ENCODE results near the gene GHDC.

DNA sequence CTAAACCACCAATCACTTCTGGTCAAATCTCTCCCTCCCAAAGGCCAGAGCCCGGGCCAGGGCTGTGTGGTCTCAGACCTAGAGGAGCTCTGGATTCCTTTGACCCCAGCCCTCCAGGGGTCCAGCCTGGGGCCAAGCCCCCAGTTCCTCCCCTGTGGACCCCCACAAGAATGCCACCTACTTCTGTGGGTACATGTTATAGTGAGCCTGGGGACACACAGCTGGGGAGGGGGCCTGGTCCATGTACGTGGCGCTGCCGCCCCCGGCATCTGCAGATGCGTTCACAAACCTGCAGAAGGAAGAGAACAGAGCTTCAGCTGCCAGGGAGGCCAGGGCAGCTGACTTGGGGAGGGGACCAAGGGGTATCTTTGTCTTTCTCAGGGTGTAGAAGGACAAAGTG, 7.9 kb upstream of the GHDC start:
- TF ChIP-seq, protein P1, sequence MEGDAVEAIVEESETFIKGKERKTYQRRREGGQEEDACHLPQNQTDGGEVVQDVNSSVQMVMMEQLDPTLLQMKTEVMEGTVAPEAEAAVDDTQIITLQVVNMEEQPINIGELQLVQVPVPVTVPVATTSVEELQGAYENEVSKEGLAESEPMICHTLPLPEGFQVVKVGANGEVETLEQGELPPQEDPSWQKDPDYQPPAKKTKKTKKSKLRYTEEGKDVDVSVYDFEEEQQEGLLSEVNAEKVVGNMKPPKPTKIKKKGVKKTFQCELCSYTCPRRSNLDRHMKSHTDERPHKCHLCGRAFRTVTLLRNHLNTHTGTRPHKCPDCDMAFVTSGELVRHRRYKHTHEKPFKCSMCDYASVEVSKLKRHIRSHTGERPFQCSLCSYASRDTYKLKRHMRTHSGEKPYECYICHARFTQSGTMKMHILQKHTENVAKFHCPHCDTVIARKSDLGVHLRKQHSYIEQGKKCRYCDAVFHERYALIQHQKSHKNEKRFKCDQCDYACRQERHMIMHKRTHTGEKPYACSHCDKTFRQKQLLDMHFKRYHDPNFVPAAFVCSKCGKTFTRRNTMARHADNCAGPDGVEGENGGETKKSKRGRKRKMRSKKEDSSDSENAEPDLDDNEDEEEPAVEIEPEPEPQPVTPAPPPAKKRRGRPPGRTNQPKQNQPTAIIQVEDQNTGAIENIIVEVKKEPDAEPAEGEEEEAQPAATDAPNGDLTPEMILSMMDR (IDR thresholded peaks at IDR 0.05): no peak
- no peak for TF ChIP-seq POLR2A (IDR thresholded peaks at IDR 0.05)

All from Peyer's patch (tissue), 4 donors.